GM12878 (cell line): Measurements from ENCODE around the gene ADM2. TPM values are rescaled to one million over a fixed set of nuclear protein-coding genes. Genes with fewer than 3 reads are reported as not detected.

Experiments used
- ATAC-seq: fragments of 200-7000 bp; cut with Tn5 transposase; 3 replicates; pipeline ENCODE4 v1.9.1; 2020; ENCODE audit warnings: mild to moderate bottlenecking, moderate library complexity
- BruUV-seq: library from RNA; stranded (reverse); fragments of 400-500 nt; replicated peaks from 2 replicates; lab custom pipeline; 2021; lab: Mats Ljungman, UMichigan
- CTCF ChIA-PET: fragments of 300-600 bp; sonication (Branson Sonifier 250); formaldehyde crosslinking; extraction: SDS; loops from one replicate; lab custom pipeline; 2021; ENCODE audit warnings: inconsistent platforms; lab: Yijun Ruan, JAX
- POLR2A ChIA-PET: fragments of 350-600 bp; formaldehyde crosslinking; extraction: SDS; loops from one replicate; lab custom pipeline; 2021; ENCODE audit warnings: inconsistent platforms; lab: Charles Lee
- RAD21 ChIA-PET: fragments of 300-600 bp; sonication (Branson Sonifier 250); formaldehyde crosslinking; loops from one replicate; lab custom pipeline; 2023; ENCODE audit warnings: antibody characterized with exemption; ENCODE audit not compliant: unreplicated experiment; lab: Charles Lee
- SMC1A ChIA-PET: fragments of 300-600 bp; sonication (Branson Sonifier 250); formaldehyde crosslinking; loops from one replicate; lab custom pipeline; 2023; ENCODE audit not compliant: unreplicated experiment, uncharacterized antibody; lab: Charles Lee
- DNase-seq: peaks from one replicate; pipeline ENCODE4 v3.0.0-alpha.2; 2011; ENCODE audit warnings: low read depth, low spot score
- FAIRE-seq: peaks from 3 replicates; lab custom pipeline; 2011; peaks lifted over from hg19 to GRCh38; lab: Jason Lieb, UNC
- H2AFZ ChIP-seq: 2 replicates; pipeline ENCODE4 v1.6.0; 2011; ENCODE audit warnings: low read depth, low read length, control low read depth; ENCODE audit not compliant: control insufficient read depth
- H3K27ac ChIP-seq: 2 replicates; pipeline ENCODE4 v1.5.1; 2011; ENCODE audit warnings: control low read depth; ENCODE audit not compliant: control insufficient read depth, insufficient read depth
- H3K27me3 ChIP-seq, 2 experiments: replicated peaks in 1 of 2; 2 replicates each; pipeline versions ENCODE4 v1.6.0 to v1.6.1; 2011; ENCODE audit warnings: low read length in 1 of 2; ENCODE audit not compliant: control insufficient read depth in 2 of 2, insufficient read depth in 2 of 2
- H3K36me3 ChIP-seq, 2 experiments: 2 replicates each; pipeline ENCODE4 v1.5.1; 2011; ENCODE audit warnings: low read length in 1 of 2; ENCODE audit not compliant: control insufficient read depth in 2 of 2, insufficient read depth in 2 of 2
- H3K4me1 ChIP-seq: 2 replicates; pipeline ENCODE4 v1.6.1; 2011; ENCODE audit warnings: mild to moderate bottlenecking, low read length, moderate library complexity, mixed read lengths; ENCODE audit not compliant: control insufficient read depth, insufficient read depth
- H3K4me2 ChIP-seq: 2 replicates; pipeline ENCODE4 v1.6.0; 2011; ENCODE audit warnings: control low read depth; ENCODE audit not compliant: control insufficient read depth, insufficient read depth
- H3K4me3 ChIP-seq: fragments of 200-600 bp; sonication (generic); 2 replicates; pipeline ENCODE4 v1.5.1; 2016
- H3K79me2 ChIP-seq: 2 replicates; pipeline ENCODE4 v1.6.0; 2011; ENCODE audit warnings: low read length; ENCODE audit not compliant: control insufficient read depth, insufficient read depth
- H3K9ac ChIP-seq: 2 replicates; pipeline ENCODE4 v1.8.0; 2011; ENCODE audit warnings: low read length, control low read depth, mixed read lengths; ENCODE audit not compliant: control insufficient read depth, insufficient read depth
- H3K9me3 ChIP-seq: replicated peaks from 3 replicates; pipeline ENCODE4 v1.5.1; 2011; ENCODE audit warnings: mild to moderate bottlenecking, low read length; ENCODE audit not compliant: control insufficient read depth, insufficient read depth
- H4K20me1 ChIP-seq: 2 replicates; pipeline ENCODE4 v1.6.0; 2011; ENCODE audit not compliant: control insufficient read depth, insufficient read depth
- BACH1 ChIP-seq: fragments of 450-650 bp; IDR thresholded peaks from 2 replicates; pipeline ENCODE4 v1.6.1; 2017; ENCODE audit warnings: mild to moderate bottlenecking, borderline replicate concordance
- BHLHE40 ChIP-seq, 2 experiments: fragments of 450-650 bp in 1 of 2; IDR thresholded peaks; 2 replicates each; pipeline ENCODE4 v1.6.1; 2011 to 2017; ENCODE audit warnings: low read depth in 2 of 2, borderline replicate concordance in 1 of 2, improper control_type of control experiment in 1 of 2, low read length in 1 of 2, mild to moderate bottlenecking in 1 of 2
- DPF2 ChIP-seq: fragments of 450-650 bp; IDR thresholded peaks from 2 replicates; pipeline ENCODE4 v1.6.1; 2017; ENCODE audit warnings: mild to moderate bottlenecking
- GATAD2B ChIP-seq: fragments of 450-650 bp; conservative IDR thresholded peaks from 2 replicates; pipeline ENCODE4 v1.6.1; 2017; ENCODE audit warnings: low read depth, mild to moderate bottlenecking, moderate library complexity
- IKZF1 ChIP-seq: fragments of 450-650 bp; conservative IDR thresholded peaks from 2 replicates; pipeline ENCODE4 v1.6.1; 2017; ENCODE audit warnings: antibody characterized with exemption, mild to moderate bottlenecking
- LARP7 ChIP-seq: fragments of 450-650 bp; IDR thresholded peaks from 2 replicates; pipeline ENCODE4 v1.6.1; 2017; ENCODE audit warnings: mild to moderate bottlenecking
- MYB ChIP-seq: fragments of 150-350 bp; IDR thresholded peaks from 2 replicates; pipeline ENCODE4 v1.6.1; 2014; ENCODE audit warnings: mild to moderate bottlenecking, low read depth, low read length, borderline replicate concordance
- NBN ChIP-seq: fragments of 450-650 bp; IDR thresholded peaks from 2 replicates; pipeline ENCODE4 v1.6.1; 2016
- POLR2A ChIP-seq: IDR thresholded peaks from 2 replicates; pipeline ENCODE4 v1.6.1; 2011; ENCODE audit warnings: low read depth, mild to moderate bottlenecking, low read length
- POLR2AphosphoS2 ChIP-seq: IDR thresholded peaks from 2 replicates; pipeline ENCODE4 v1.6.1; 2011; ENCODE audit warnings: low read depth, mild to moderate bottlenecking, low read length, improper control_type of control experiment, moderate library complexity
- POLR2AphosphoS5 ChIP-seq: IDR thresholded peaks from 2 replicates; pipeline ENCODE4 v1.6.1; 2011; ENCODE audit warnings: mild to moderate bottlenecking, low read length, inconsistent platforms
- RB1 ChIP-seq: fragments of 450-650 bp; formaldehyde crosslinking; IDR thresholded peaks from 2 replicates; pipeline ENCODE4 v1.6.1; 2017; ENCODE audit warnings: mild to moderate bottlenecking, borderline replicate concordance
- RFX5 ChIP-seq: IDR thresholded peaks from 2 replicates; pipeline ENCODE4 v1.6.1; 2011; ENCODE audit warnings: low read depth, low read length, improper control_type of control experiment
- SP1 ChIP-seq: IDR thresholded peaks from one replicate; pipeline ENCODE4 v1.6.1; 2011; ENCODE audit warnings: low read depth, low read length
- SREBF2 ChIP-seq: IDR thresholded peaks from 2 replicates; pipeline ENCODE4 v1.6.1; 2012; ENCODE audit warnings: mild to moderate bottlenecking, low read length
- SUZ12 ChIP-seq: fragments of 200-600 bp; sonication (generic); IDR thresholded peaks from one replicate; pipeline ENCODE4 v1.6.1; 2018; ENCODE audit warnings: antibody characterized with exemption, mild to moderate bottlenecking; ENCODE audit not compliant: unreplicated experiment
- TAF1 ChIP-seq: IDR thresholded peaks from 2 replicates; pipeline ENCODE4 v1.6.1; 2011; ENCODE audit warnings: mild to moderate bottlenecking, low read depth, low read length, borderline replicate concordance
- YY1 ChIP-seq: IDR thresholded peaks from 2 replicates; pipeline ENCODE4 v1.6.1; 2011; ENCODE audit warnings: low read depth, mild to moderate bottlenecking, low read length
- ZNF24 ChIP-seq: fragments of 450-650 bp; IDR thresholded peaks from 2 replicates; pipeline ENCODE4 v1.6.1; 2017; ENCODE audit warnings: antibody characterized with exemption, mild to moderate bottlenecking
- WGBS: methylation state at CpG from one replicate; pipeline ENCODE4 v1.1.6; 2016; ENCODE audit warnings: low lambda C conversion rate; ENCODE audit not compliant: insufficient replicate concordance, insufficient coverage; ENCODE audit errors: missing lambda C conversion rate; 5-methylcytosine and 5-hydroxymethylcytosine counted together
- in situ Hi-C: fragments of 300-500 bp; cut with MboI; formaldehyde crosslinking; loops from 9 replicates; pipeline ENCODE4 v1.14.3; 2018; ENCODE audit warnings: mixed read lengths
- intact Hi-C: fragments of 100-400 bp; cut with micrococcal nuclease; formaldehyde crosslinking; loops from one replicate; pipeline ENCODE4 v1.14.2; 2022; ENCODE audit not compliant: unreplicated experiment
- polyA plus RNA-seq, 11 experiments: library from polyadenylated mRNA; depleted of rRNA in 4 of 11; unstranded in 6 of 11; stranded (reverse) in 5 of 11; fragments of >200 nt; fragmentation: Nextera tagmentation in 4 of 11; fragmentation: Illumina TruSeq in 1 of 11; extraction: Ambion mirVana in 4 of 11; extraction: Trizol in 1 of 11; gene quantifications; 1 replicate in 1 of 11; 2 replicates in 10 of 11; pipeline versions ENCODE4 v1.2.1 to v1.2.3, GENCODE V29; 2011 to 2016; ENCODE audit warnings: inconsistent platforms in 2 of 11, missing spikeins in 2 of 11, low read depth in 1 of 11
- total RNA-seq, 4 experiments: library from RNA; depleted of rRNA in 3 of 4; stranded (reverse); fragments of >200 nt in 3 of 4; fragmentation: Illumina TruSeq in 1 of 4; extraction: Trizol in 1 of 4; gene quantifications; 2 replicates each; pipeline versions ENCODE4 v1.2.1 to v1.2.3, GENCODE V29; 2013 to 2021
- TF ChIP-seq, protein P1 (sequence below): fragments of 450-650 bp; conservative IDR thresholded peaks from 2 replicates; pipeline ENCODE4 v1.6.1; 2017; ENCODE audit warnings: mild to moderate bottlenecking, moderate library complexity
- TF ChIP-seq, protein P2 (sequence below): IDR thresholded peaks from 2 replicates; pipeline ENCODE4 v1.6.1; 2011; ENCODE audit warnings: low read depth, mild to moderate bottlenecking, low read length, moderate library complexity, borderline replicate concordance; ENCODE audit errors: extremely low read depth
- TF ChIP-seq, protein P3 (sequence below): fragments of 450-650 bp; IDR thresholded peaks from 2 replicates; pipeline ENCODE4 v1.6.1; 2014; ENCODE audit warnings: mild to moderate bottlenecking

ADM2 gene
- total and polyA plus RNA-seq, 10 of the 15 experiments (the other 5 are each of a cell fraction or from before 2014, with no cell fraction given): 0.02 to 0.33 (median 0.12) TPM; not detected in 2

DNA sequence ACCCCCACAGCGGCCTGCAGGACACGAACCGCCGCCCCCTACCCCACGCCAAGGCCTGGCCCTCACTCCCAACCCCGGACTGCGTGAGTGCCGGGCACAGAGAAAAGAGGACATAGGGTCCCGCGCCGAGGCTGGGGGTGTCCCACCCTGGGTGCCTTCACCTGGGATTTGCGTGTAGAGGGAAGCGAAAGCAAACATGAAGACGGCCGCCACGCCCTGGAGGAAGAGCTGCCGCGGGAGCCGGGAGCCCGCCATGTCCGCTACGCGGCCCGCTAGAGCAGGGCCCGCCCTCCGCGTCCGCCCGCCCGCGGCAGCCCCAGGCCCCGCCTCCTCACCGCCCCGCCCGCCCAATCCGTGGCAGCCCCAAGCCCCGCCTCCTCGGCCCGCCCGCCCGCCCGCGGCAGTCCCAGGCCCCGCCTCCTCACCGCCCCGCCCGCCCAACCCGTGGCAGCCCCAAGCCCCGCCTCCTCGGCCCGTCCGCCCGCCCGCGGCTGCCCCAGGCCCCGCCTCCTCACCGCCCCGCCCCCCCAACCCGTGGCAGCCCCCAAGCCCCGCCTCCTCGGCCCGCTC, 26.2 kb downstream of the ADM2 start, which contains the start of gene LMF2:
TSS of gene LMF2 (minus strand) at position 282 of the 570 bp plus-strand sequence. CDS start at position 255, 27 bp downstream.
- DNase-seq (no peak), ATAC-seq (peak; percentile 87), FAIRE-seq (no peak)
- SMC1A ChIA-PET: interaction anchor here (0.7 to 2.8 kb wide), 4 partner anchors 9 to 113 kb away, joined by 3 to 18 read pairs (median 10); partner anchors contain the start of gene SCO2
- in situ Hi-C loops (no loop called here), intact Hi-C loops (loop anchor here (1.0 kb wide), 1 partner anchor 32 kb away; the partner anchor contains the start of gene SBF1)
- Histone ChIP-seq H3K27me3 (no peaks in the 10 kb centered on the region), H3K79me2 (peaks cover 41% of the 10 kb centered on the region), H4K20me1 (no peaks in the 10 kb centered on the region), H3K4me1 (peaks cover 9% of the 10 kb centered on the region), H3K9me3 (no peaks in the 10 kb centered on the region), H3K9ac (peak within 1 kb of the TSS; percentile 97), H3K27ac (peak within 1 kb of the TSS; percentile 90), H3K36me3 (peaks cover 4 to 8% of the 10 kb centered on the region in 2 experiments; a peak in 3 of 4 replicates), H3K4me2 (peak within 1 kb of the TSS; percentile 92), H2AFZ (peak within 1 kb of the TSS; percentile 90), H3K4me3 (peak within 1 kb of the TSS; percentile 100)
- WGBS: under 1% methylated on average over 24 of the region's 62 CpGs
- CTCF ChIA-PET: interaction anchor here (0.9 to 3.6 kb wide), 7 partner anchors 10 to 113 kb away, joined by 3 to 38 read pairs (median 12); partner anchors contain the start of genes SCO2 and SYCE3
- RAD21 ChIA-PET: interaction anchor here (0.6 to 3.1 kb wide), 20 partner anchors 9 to 256 kb away, joined by 3 to 64 read pairs (median 4); partner anchors contain the start of genes ARSA, HDAC10, SCO2 and TYMP
- POLR2A ChIA-PET: interaction anchor here (0.6 to 7.2 kb wide), 16 partner anchors 17 to 256 kb away, joined by 3 to 84 read pairs (median 4); partner anchors contain the start of genes CHKB, HDAC10, KLHDC7B and SCO2
- BruUV-seq: no TSS peak
- TF ChIP-seq POLR2A: peak; percentile 68
- TF ChIP-seq MYB: no peak
- TF ChIP-seq RFX5: peak; percentile 25; the same call in 1 of the 2 replicates
- 0 out of 2 replicates have a peak, but pooled peaks have one; percentile 59 for TF ChIP-seq TAF1
- TF ChIP-seq SREBF2: no peak
- TF ChIP-seq, protein P1, sequence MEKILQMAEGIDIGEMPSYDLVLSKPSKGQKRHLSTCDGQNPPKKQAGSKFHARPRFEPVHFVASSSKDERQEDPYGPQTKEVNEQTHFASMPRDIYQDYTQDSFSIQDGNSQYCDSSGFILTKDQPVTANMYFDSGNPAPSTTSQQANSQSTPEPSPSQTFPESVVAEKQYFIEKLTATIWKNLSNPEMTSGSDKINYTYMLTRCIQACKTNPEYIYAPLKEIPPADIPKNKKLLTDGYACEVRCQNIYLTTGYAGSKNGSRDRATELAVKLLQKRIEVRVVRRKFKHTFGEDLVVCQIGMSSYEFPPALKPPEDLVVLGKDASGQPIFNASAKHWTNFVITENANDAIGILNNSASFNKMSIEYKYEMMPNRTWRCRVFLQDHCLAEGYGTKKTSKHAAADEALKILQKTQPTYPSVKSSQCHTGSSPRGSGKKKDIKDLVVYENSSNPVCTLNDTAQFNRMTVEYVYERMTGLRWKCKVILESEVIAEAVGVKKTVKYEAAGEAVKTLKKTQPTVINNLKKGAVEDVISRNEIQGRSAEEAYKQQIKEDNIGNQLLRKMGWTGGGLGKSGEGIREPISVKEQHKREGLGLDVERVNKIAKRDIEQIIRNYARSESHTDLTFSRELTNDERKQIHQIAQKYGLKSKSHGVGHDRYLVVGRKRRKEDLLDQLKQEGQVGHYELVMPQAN: peak; percentile 87
- TF ChIP-seq NBN: peak; percentile 60; the same call in 1 of the 2 replicates
- peak; percentile 76; the same call in 1 of the 2 replicates for TF ChIP-seq RB1
- TF ChIP-seq BHLHE40 (IDR thresholded peaks at IDR 0.05; ENCODE audit: borderline replicate concordance in 1 of 2, low read depth in 2 of 2, low read length in 1 of 2): peak in 1 of 2 experiments; percentile 35; a peak in 1 of 4 replicates
- TF ChIP-seq DPF2: peak; percentile 45; the same call in 1 of the 2 replicates
- no peak for TF ChIP-seq SUZ12
- peak; percentile 30; the same call in 1 of the 2 replicates for TF ChIP-seq POLR2AphosphoS2
- TF ChIP-seq IKZF1: peak; percentile 53
- TF ChIP-seq, protein P2, sequence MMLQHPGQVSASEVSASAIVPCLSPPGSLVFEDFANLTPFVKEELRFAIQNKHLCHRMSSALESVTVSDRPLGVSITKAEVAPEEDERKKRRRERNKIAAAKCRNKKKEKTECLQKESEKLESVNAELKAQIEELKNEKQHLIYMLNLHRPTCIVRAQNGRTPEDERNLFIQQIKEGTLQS: no peak
- TF ChIP-seq YY1: peak; percentile 88
- TF ChIP-seq LARP7: peak; percentile 78; the same call in 1 of the 2 replicates
- TF ChIP-seq, protein P3, sequence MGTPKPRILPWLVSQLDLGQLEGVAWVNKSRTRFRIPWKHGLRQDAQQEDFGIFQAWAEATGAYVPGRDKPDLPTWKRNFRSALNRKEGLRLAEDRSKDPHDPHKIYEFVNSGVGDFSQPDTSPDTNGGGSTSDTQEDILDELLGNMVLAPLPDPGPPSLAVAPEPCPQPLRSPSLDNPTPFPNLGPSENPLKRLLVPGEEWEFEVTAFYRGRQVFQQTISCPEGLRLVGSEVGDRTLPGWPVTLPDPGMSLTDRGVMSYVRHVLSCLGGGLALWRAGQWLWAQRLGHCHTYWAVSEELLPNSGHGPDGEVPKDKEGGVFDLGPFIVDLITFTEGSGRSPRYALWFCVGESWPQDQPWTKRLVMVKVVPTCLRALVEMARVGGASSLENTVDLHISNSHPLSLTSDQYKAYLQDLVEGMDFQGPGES: no peak
- TF ChIP-seq BACH1: 0 out of 2 replicates have a peak, but pooled peaks have one; percentile 25
- TF ChIP-seq POLR2AphosphoS5: 0 out of 2 replicates have a peak, but pooled peaks have one; percentile 7
- TF ChIP-seq SP1: peak; percentile 22
- no peak for TF ChIP-seq ZNF24
- peak; percentile 62; the same call in 1 of the 2 replicates for TF ChIP-seq GATAD2B
